HepG2 (cell line): ENCODE data around the gene ZDHHC7. TPM values are rescaled to one million over a fixed set of nuclear protein-coding genes. Genes with fewer than 3 reads are reported as not detected.
A peak's percentile ranks its signal among the peaks of the same experiment; 100 is the strongest.

Experiments
- GATAD1 ChIP-seq: IDR thresholded peaks from 2 replicates; pipeline ENCODE4 v1.6.1; 2016; ENCODE audit warnings: missing genetic modification reagents, missing compliant biosample characterization
- HOXA5 ChIP-seq: sonication (generic); formaldehyde crosslinking; IDR thresholded peaks from 2 replicates; pipeline ENCODE4 v1.4.0; 2020; ENCODE audit warnings: missing genetic modification reagents
- ISX ChIP-seq: sonication (generic); formaldehyde crosslinking; conservative IDR thresholded peaks from 2 replicates; pipeline ENCODE4 v1.5.0; 2020; ENCODE audit warnings: missing genetic modification reagents
- MATR3 ChIP-seq: sonication (generic); formaldehyde crosslinking; IDR thresholded peaks from 2 replicates; pipeline ENCODE4 v1.4.0; 2020; ENCODE audit warnings: missing genetic modification reagents
- MLX ChIP-seq: IDR thresholded peaks from 2 replicates; pipeline ENCODE4 v1.6.1; 2016
- NCOA1 ChIP-seq: sonication (generic); formaldehyde crosslinking; IDR thresholded peaks from 2 replicates; pipeline ENCODE4 v1.9.0; 2021; ENCODE audit warnings: missing genetic modification reagents
- PHB2 ChIP-seq: fragments of 450-650 bp; IDR thresholded peaks from 2 replicates; pipeline ENCODE4 v1.6.1; 2018; ENCODE audit not compliant: partially characterized antibody
- PLRG1 ChIP-seq: fragments of 450-650 bp; conservative IDR thresholded peaks from 2 replicates; pipeline ENCODE4 v1.6.1; 2016
- PRMT3 ChIP-seq: sonication (generic); formaldehyde crosslinking; IDR thresholded peaks from 2 replicates; pipeline ENCODE4 v1.8.1; 2022; ENCODE audit warnings: low read depth, mild to moderate bottlenecking, moderate library complexity, missing genetic modification reagents, borderline replicate concordance
- RCOR2 ChIP-seq: IDR thresholded peaks from 2 replicates; pipeline ENCODE4 v1.6.1; 2016; ENCODE audit warnings: missing biosample characterization, missing genetic modification reagents
- TMF1 ChIP-seq: sonication (generic); formaldehyde crosslinking; IDR thresholded peaks from 2 replicates; pipeline ENCODE4 v1.8.1; 2022; ENCODE audit warnings: low read depth, missing genetic modification reagents
- UBTF ChIP-seq: sonication (generic); formaldehyde crosslinking; IDR thresholded peaks from 2 replicates; pipeline ENCODE4 v1.4.0; 2020; ENCODE audit warnings: mild to moderate bottlenecking, missing genetic modification reagents
- ZNF121 ChIP-seq: sonication (generic); formaldehyde crosslinking; IDR thresholded peaks from 2 replicates; pipeline ENCODE4 v1.5.0; 2020; ENCODE audit warnings: mild to moderate bottlenecking, missing genetic modification reagents
- ZNF207 ChIP-seq: fragments of 450-650 bp; IDR thresholded peaks from 2 replicates; pipeline ENCODE4 v1.6.1; 2016; ENCODE audit warnings: antibody characterized with exemption, borderline replicate concordance
- ZNF224 ChIP-seq: sonication (generic); formaldehyde crosslinking; IDR thresholded peaks from 2 replicates; pipeline ENCODE4 v1.5.0; 2020; ENCODE audit warnings: mild to moderate bottlenecking, missing genetic modification reagents
- ZNF274 ChIP-seq: sonication (generic); formaldehyde crosslinking; IDR thresholded peaks from 2 replicates; pipeline ENCODE4 v1.5.1; 2020; ENCODE audit warnings: mild to moderate bottlenecking, missing genetic modification reagents
- ZNF382 ChIP-seq: sonication (generic); formaldehyde crosslinking; IDR thresholded peaks from 2 replicates; pipeline ENCODE4 v1.5.0; 2020; ENCODE audit warnings: missing genetic modification reagents, mild to moderate bottlenecking, borderline replicate concordance
- polyA plus RNA-seq, 8 experiments: library from polyadenylated mRNA; depleted of rRNA in 3 of 8; stranded (reverse) in 7 of 8; unstranded in 1 of 8; fragments of >200 nt; fragmentation: Illumina TruSeq in 4 of 8; extraction: Trizol in 4 of 8; gene quantifications; 2 replicates each; pipeline versions ENCODE4 v1.2.1 to v1.2.3, GENCODE V29; 2011 to 2016; ENCODE audit warnings: low read depth in 4 of 8, missing spikeins in 1 of 8, mixed read lengths in 1 of 8; ENCODE audit not compliant: insufficient read depth in 1 of 8
- total RNA-seq, 5 experiments: library from RNA; depleted of rRNA; stranded (reverse); fragments of >200 nt; fragmentation: Illumina TruSeq; extraction: Trizol; gene quantifications; 2 replicates each; pipeline ENCODE4 v1.2.3, GENCODE V29; 2016; ENCODE audit warnings: low read depth in 1 of 5
- TF ChIP-seq, protein P1 (sequence below): sonication (generic); formaldehyde crosslinking; conservative IDR thresholded peaks from 2 replicates; pipeline ENCODE4 v1.4.0; 2020; ENCODE audit warnings: missing genetic modification reagents
- TF ChIP-seq, protein P2 (sequence below): sonication (generic); formaldehyde crosslinking; IDR thresholded peaks from 2 replicates; pipeline ENCODE4 v1.5.0; 2020; ENCODE audit warnings: mild to moderate bottlenecking, low read depth, missing genetic modification reagents, borderline replicate concordance
- TF ChIP-seq, protein P3 (sequence below): IDR thresholded peaks from 2 replicates; pipeline ENCODE4 v1.6.1; 2016; ENCODE audit warnings: control low read depth
- TF ChIP-seq, protein P4 (sequence below): sonication (generic); formaldehyde crosslinking; conservative IDR thresholded peaks from 2 replicates; pipeline ENCODE4 v1.8.0; 2022; ENCODE audit warnings: mild to moderate bottlenecking, moderate library complexity, missing genetic modification reagents

The ZDHHC7 gene
- total and polyA plus RNA-seq, 2 of the 13 experiments (the other 11 are each of a cell fraction or from before 2014, with no cell fraction given), result 46.8 to 67.6 TPM

DNA sequence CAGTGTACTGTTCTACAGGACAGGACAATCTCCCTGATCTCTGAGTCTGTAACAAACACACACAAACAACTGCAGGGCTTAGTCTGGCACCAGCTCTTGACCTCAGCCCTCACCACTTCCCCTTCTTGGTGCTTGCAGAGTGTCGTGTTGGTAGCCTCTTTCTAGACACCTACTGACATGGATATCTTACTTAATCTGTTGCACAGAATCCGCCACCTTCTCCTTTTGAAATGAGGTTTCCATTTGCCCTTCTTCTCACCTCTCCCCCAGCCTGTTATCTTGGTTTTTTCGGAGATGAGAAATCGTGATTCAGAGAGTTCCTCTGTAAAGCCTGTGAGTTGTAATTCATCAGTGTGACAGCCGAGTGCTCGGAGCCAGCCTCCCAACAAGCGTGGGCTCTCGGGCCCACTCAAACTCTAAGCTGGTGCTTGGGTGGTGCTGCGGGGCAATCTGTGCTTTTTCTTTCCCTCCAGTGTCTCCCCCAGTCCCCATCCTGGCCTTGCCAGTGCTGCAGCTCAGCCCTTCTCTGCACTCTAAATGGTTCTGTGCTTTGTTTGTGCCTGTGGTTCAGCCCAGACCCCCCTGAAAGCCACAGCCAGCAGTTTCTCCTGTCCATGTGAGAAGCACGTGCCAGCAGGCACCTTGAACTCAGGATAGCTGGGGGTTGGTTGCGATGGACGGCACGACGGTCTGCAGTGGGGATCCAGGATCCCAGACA, 44.3 kb upstream of the ZDHHC7 start (continued):
- TF ChIP-seq, protein P1, sequence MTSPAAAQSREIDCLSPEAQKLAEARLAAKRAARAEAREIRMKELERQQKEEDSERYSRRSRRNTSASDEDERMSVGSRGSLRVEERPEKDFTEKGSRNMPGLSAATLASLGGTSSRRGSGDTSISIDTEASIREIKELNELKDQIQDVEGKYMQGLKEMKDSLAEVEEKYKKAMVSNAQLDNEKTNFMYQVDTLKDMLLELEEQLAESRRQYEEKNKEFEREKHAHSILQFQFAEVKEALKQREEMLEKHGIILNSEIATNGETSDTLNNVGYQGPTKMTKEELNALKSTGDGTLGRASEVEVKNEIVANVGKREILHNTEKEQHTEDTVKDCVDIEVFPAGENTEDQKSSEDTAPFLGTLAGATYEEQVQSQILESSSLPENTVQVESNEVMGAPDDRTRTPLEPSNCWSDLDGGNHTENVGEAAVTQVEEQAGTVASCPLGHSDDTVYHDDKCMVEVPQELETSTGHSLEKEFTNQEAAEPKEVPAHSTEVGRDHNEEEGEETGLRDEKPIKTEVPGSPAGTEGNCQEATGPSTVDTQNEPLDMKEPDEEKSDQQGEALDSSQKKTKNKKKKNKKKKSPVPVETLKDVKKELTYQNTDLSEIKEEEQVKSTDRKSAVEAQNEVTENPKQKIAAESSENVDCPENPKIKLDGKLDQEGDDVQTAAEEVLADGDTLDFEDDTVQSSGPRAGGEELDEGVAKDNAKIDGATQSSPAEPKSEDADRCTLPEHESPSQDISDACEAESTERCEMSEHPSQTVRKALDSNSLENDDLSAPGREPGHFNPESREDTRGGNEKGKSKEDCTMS (CRISPR knock-in tag), result no peak
- no peak for TF ChIP-seq PHB2
- TF ChIP-seq, protein P2, sequence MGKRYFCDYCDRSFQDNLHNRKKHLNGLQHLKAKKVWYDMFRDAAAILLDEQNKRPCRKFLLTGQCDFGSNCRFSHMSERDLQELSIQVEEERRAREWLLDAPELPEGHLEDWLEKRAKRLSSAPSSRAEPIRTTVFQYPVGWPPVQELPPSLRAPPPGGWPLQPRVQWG (CRISPR knock-in tag), result peak; percentile 71; the same call in 1 of the 2 replicates
- TF ChIP-seq TMF1, result peak; percentile 61; the same call in 1 of the 2 replicates
- peak; percentile 94 for TF ChIP-seq MLX (CRISPR knock-in tag)
- TF ChIP-seq PRMT3, result no peak
- peak; percentile 59; the same call in 1 of the 2 replicates for TF ChIP-seq ZNF121
- TF ChIP-seq ZNF382 (CRISPR knock-in tag), result no peak
- TF ChIP-seq RCOR2 (CRISPR knock-in tag), result no peak
- TF ChIP-seq, protein P3, sequence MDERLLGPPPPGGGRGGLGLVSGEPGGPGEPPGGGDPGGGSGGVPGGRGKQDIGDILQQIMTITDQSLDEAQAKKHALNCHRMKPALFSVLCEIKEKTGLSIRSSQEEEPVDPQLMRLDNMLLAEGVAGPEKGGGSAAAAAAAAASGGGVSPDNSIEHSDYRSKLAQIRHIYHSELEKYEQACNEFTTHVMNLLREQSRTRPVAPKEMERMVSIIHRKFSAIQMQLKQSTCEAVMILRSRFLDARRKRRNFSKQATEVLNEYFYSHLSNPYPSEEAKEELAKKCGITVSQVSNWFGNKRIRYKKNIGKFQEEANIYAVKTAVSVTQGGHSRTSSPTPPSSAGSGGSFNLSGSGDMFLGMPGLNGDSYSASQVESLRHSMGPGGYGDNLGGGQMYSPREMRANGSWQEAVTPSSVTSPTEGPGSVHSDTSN, result no peak
- TF ChIP-seq, protein P4, sequence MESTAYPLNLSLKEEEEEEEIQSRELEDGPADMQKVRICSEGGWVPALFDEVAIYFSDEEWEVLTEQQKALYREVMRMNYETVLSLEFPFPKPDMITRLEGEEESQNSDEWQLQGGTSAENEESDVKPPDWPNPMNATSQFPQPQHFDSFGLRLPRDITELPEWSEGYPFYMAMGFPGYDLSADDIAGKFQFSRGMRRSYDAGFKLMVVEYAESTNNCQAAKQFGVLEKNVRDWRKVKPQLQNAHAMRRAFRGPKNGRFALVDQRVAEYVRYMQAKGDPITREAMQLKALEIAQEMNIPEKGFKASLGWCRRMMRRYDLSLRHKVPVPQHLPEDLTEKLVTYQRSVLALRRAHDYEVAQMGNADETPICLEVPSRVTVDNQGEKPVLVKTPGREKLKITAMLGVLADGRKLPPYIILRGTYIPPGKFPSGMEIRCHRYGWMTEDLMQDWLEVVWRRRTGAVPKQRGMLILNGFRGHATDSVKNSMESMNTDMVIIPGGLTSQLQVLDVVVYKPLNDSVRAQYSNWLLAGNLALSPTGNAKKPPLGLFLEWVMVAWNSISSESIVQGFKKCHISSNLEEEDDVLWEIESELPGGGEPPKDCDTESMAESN (CRISPR knock-in tag), result no peak; the same call in 1 of the 2 replicates
- no peak for TF ChIP-seq ISX
- peak; percentile 19; the same call in 1 of the 2 replicates for TF ChIP-seq ZNF274 (CRISPR knock-in tag)
- TF ChIP-seq PLRG1, result no peak
- TF ChIP-seq UBTF, result peak; percentile 60; the same call in 1 of the 2 replicates
- TF ChIP-seq ZNF207, result no peak
- TF ChIP-seq ZNF224, result peak; percentile 96; the same call in 1 of the 2 replicates
- TF ChIP-seq NCOA1 (CRISPR knock-in tag), result no peak; the same call in 1 of the 2 replicates
- no peak for TF ChIP-seq MATR3 (CRISPR knock-in tag)
- no peak; the same call in 1 of the 2 replicates for TF ChIP-seq GATAD1 (CRISPR knock-in tag)
- 0 out of 2 replicates have a peak, but pooled peaks have one; percentile 65 for TF ChIP-seq HOXA5
